OCI-LY7 (cell line): ENCODE data around the gene FCHSD2. TPM values are rescaled to one million over a fixed set of nuclear protein-coding genes. Genes with fewer than 3 reads are reported as not detected.

Source experiments
- BruUV-seq: library from RNA; stranded (reverse); fragments of 400-500 nt; replicated peaks from 2 replicates; lab custom pipeline; 2021; lab: Mats Ljungman, UMichigan
- CTCF ChIA-PET: fragments of 300-600 bp; sonication (Branson Sonifier 250); formaldehyde crosslinking; loops from one replicate; lab custom pipeline; 2022; ENCODE audit warnings: antibody characterized with exemption; ENCODE audit not compliant: unreplicated experiment; lab: Charles Lee
- POLR2A ChIA-PET: fragments of 300-600 bp; sonication (Branson Sonifier 250); formaldehyde crosslinking; loops from one replicate; lab custom pipeline; 2022; ENCODE audit warnings: antibody characterized with exemption; lab: Charles Lee
- DNase-seq: peaks from one replicate; pipeline ENCODE4 v3.0.0-alpha.2; 2015; ENCODE audit warnings: low spot score
- H2AFZ ChIP-seq: fragments of 200-600 bp; sonication (generic), shearing (Covaris generic); 2 replicates; pipeline ENCODE4 v1.6.1; 2014; ENCODE audit warnings: mild to moderate bottlenecking, antibody characterized with exemption, low read length, moderate library complexity
- H3K27ac ChIP-seq: fragments of 200-600 bp; sonication (generic); 2 replicates; pipeline ENCODE4 v1.5.1; 2014; ENCODE audit warnings: mixed run types, low read depth, mild to moderate bottlenecking, moderate library complexity, low read length, inconsistent platforms; ENCODE audit not compliant: poor library complexity, severe bottlenecking
- H3K36me3 ChIP-seq: fragments of 200-600 bp; sonication (generic); 2 replicates; pipeline ENCODE4 v1.6.1; 2014; ENCODE audit warnings: mild to moderate bottlenecking, antibody characterized with exemption, low read length, moderate library complexity, mixed read lengths; ENCODE audit not compliant: insufficient read depth
- H3K4me1 ChIP-seq: fragments of 200-600 bp; sonication (generic); 2 replicates; pipeline ENCODE4 v1.5.1; 2014; ENCODE audit warnings: mild to moderate bottlenecking, low read length; ENCODE audit not compliant: insufficient read depth, poor library complexity, severe bottlenecking
- H3K4me2 ChIP-seq: fragments of 200-600 bp; sonication (generic); 2 replicates; pipeline ENCODE4 v1.6.1; 2014; ENCODE audit warnings: mild to moderate bottlenecking, low read length
- H3K4me3 ChIP-seq: fragments of 200-600 bp; sonication (generic); 2 replicates; pipeline ENCODE4 v1.5.1; 2014; ENCODE audit warnings: mild to moderate bottlenecking, low read depth, low read length; ENCODE audit not compliant: poor library complexity, severe bottlenecking
- H3K79me2 ChIP-seq: fragments of 200-600 bp; sonication (generic); 2 replicates; pipeline ENCODE4 v1.6.1; 2016; ENCODE audit warnings: low read depth, mild to moderate bottlenecking, low read length, moderate library complexity, mixed read lengths; ENCODE audit not compliant: insufficient read depth
- H3K9me2 ChIP-seq: fragments of 200-600 bp; sonication (generic); 2 replicates; pipeline ENCODE4 v1.6.1; 2016; ENCODE audit warnings: mild to moderate bottlenecking, low read length, mixed read lengths; ENCODE audit not compliant: insufficient read depth
- H3K9me3 ChIP-seq: fragments of 200-600 bp; sonication (generic); 2 replicates; pipeline ENCODE4 v1.6.1; 2014; ENCODE audit warnings: mild to moderate bottlenecking, mixed run types, low read length, mixed read lengths
- H4K20me1 ChIP-seq: fragments of 200-600 bp; sonication (generic); 2 replicates; pipeline ENCODE4 v1.6.1; 2014; ENCODE audit warnings: mild to moderate bottlenecking, antibody characterized with exemption, low read length, moderate library complexity, mixed read lengths; ENCODE audit not compliant: insufficient read depth
- EZH2phosphoT487 ChIP-seq: fragments of 200-600 bp; sonication (generic); IDR thresholded peaks from 2 replicates; pipeline ENCODE4 v1.6.1; 2018; ENCODE audit warnings: low read depth, borderline replicate concordance, mild to moderate bottlenecking, mixed run types, antibody characterized with exemption, low read length, moderate library complexity, mixed read lengths
- intact Hi-C: fragments of 100-400 bp; cut with micrococcal nuclease; formaldehyde crosslinking; loops from one replicate; pipeline ENCODE4 v1.10.0; 2022; ENCODE audit not compliant: unreplicated experiment
- total RNA-seq, 2 experiments: library from RNA; depleted of rRNA in 1 of 2; stranded (reverse); fragments of >200 nt in 1 of 2; shearing (Covaris generic) in 1 of 2; gene quantifications; 2 replicates each; pipeline ENCODE4 v1.2.3, GENCODE V29; 2014 to 2022
- TF ChIP-seq, protein P1 (sequence below): fragments of 200-600 bp; sonication (generic); conservative IDR thresholded peaks from 2 replicates; pipeline ENCODE4 v1.5.1; 2014; ENCODE audit warnings: mild to moderate bottlenecking, antibody characterized with exemption, low read length, moderate library complexity, mixed read lengths

Gene FCHSD2
- total RNA-seq, 2 experiments from 2014 or later: 39.0 to 147 TPM

DNA sequence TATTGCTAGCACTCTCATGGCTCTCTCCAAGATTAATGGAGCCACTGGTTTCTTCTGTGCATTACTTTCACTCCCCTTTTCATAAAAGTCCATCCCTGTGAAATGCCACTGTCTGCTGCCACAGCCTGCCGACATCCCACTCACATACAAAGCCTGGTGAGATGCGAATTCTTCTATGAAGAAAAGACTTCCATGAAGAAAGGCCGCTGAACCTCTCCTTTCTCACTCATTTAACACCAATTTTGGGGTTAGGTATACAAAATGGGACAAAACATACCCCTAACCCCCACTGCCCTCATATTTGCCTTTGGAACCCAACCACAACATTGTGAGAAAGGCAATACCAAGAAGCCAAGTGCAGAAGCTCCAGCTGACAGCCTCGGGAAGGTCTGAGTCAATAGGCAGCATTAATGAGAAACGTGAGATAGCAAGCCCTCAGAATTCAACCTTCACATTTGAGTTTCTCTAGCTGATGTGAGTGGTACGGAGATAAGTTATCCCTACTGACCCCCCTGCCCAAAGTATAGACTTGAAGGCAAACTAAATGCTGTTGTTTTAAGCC, 171.5 kb downstream of the FCHSD2 start:
- no peak for DNase-seq
- intact Hi-C loops: no loop called here
- no peaks in the 10 kb centered on the region for H4K20me1 ChIP-seq
- peaks cover 91% of the 10 kb centered on the region for H3K36me3 ChIP-seq
- H3K4me2 ChIP-seq: no peak overlapping the region
- CTCF ChIA-PET: no interaction called here
- no peaks in the 10 kb centered on the region for H3K9me3 ChIP-seq
- H3K4me3 ChIP-seq: no peak overlapping the region
- H3K4me1 ChIP-seq: no peaks in the 10 kb centered on the region
- TF ChIP-seq, protein P1, sequence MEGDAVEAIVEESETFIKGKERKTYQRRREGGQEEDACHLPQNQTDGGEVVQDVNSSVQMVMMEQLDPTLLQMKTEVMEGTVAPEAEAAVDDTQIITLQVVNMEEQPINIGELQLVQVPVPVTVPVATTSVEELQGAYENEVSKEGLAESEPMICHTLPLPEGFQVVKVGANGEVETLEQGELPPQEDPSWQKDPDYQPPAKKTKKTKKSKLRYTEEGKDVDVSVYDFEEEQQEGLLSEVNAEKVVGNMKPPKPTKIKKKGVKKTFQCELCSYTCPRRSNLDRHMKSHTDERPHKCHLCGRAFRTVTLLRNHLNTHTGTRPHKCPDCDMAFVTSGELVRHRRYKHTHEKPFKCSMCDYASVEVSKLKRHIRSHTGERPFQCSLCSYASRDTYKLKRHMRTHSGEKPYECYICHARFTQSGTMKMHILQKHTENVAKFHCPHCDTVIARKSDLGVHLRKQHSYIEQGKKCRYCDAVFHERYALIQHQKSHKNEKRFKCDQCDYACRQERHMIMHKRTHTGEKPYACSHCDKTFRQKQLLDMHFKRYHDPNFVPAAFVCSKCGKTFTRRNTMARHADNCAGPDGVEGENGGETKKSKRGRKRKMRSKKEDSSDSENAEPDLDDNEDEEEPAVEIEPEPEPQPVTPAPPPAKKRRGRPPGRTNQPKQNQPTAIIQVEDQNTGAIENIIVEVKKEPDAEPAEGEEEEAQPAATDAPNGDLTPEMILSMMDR: no peak
- no peak overlapping the region for H3K27ac ChIP-seq
- peaks cover 26% of the 10 kb centered on the region; the same call in 1 of the 2 replicates for H3K79me2 ChIP-seq
- no peaks in the 10 kb centered on the region for H3K9me2 ChIP-seq
- no peak overlapping the region for H2AFZ ChIP-seq
- POLR2A ChIA-PET: interaction anchor here (0.6 kb wide), 1 partner anchor 117 kb away, joined by 3 read pairs; no protein-coding TSS in a partner anchor
- no TSS peak for BruUV-seq

- Histone ChIP-seq H2AFZ (no peak overlapping the region), H3K4me1 (no peaks in the 10 kb centered on the region), H3K4me2 (no peak overlapping the region), H4K20me1 (no peaks in the 10 kb centered on the region), H3K36me3 (peaks cover 91% of the 10 kb centered on the region), H3K9me3 (no peaks in the 10 kb centered on the region), H3K79me2 (peaks cover 22% of the 10 kb centered on the region; the same call in 1 of the 2 replicates), H3K4me3 (no peak overlapping the region), H3K9me2 (no peaks in the 10 kb centered on the region), H3K27ac (no peak overlapping the region)
- ChIA-PET CTCF (no interaction called here), POLR2A (no interaction called here)
- no peak for DNase-seq
- no peak for TF ChIP-seq EZH2phosphoT487
- TF ChIP-seq, protein P1: no peak
- BruUV-seq: no TSS peak
- intact Hi-C loops: no loop called here
Observed at GRCh38 chr11:72969894-72970335, 172.2 kb downstream of the FCHSD2 start.

- Histone ChIP-seq H3K27ac (no peak overlapping the region), H3K79me2 (peaks cover 16% of the 10 kb centered on the region; the same call in 1 of the 2 replicates), H3K4me3 (no peak overlapping the region), H3K9me2 (no peaks in the 10 kb centered on the region), H4K20me1 (no peaks in the 10 kb centered on the region), H2AFZ (no peak overlapping the region), H3K4me2 (no peak overlapping the region), H3K36me3 (peaks cover 89% of the 10 kb centered on the region), H3K9me3 (no peaks in the 10 kb centered on the region), H3K4me1 (no peaks in the 10 kb centered on the region)
- BruUV-seq: no TSS peak
- ChIA-PET CTCF (no interaction called here), POLR2A (no interaction called here)
- TF ChIP-seq, protein P1: no peak
- TF ChIP-seq EZH2phosphoT487: no peak
- intact Hi-C loops: no loop called here
- no peak for DNase-seq
Observed at GRCh38 chr11:72968390-72968789, 173.7 kb downstream of the FCHSD2 start.
